Esophagus squamous epithelium (tissue), 4 donors: ENCODE data around the gene ABCC2.

Experiments
- POLR2A ChIP-seq, 4 donors: fragments of 450-650 bp; IDR thresholded peaks; one replicate each; pipeline ENCODE4 v1.6.1; 2017; ENCODE audit warnings: antibody characterized with exemption in 4 of 4, mild to moderate bottlenecking in 4 of 4, moderate library complexity in 3 of 4
- TF ChIP-seq, protein P1 (sequence below), 6 experiments: fragments of 450-650 bp in 4 of 6; fragments of 200-600 bp in 2 of 6; sonication (generic) in 2 of 6; IDR thresholded peaks; one replicate each; pipeline ENCODE4 v1.5.1; 2016 to 2019; ENCODE audit warnings: antibody characterized with exemption in 6 of 6, mild to moderate bottlenecking in 4 of 6, moderate library complexity in 4 of 6

DNA sequence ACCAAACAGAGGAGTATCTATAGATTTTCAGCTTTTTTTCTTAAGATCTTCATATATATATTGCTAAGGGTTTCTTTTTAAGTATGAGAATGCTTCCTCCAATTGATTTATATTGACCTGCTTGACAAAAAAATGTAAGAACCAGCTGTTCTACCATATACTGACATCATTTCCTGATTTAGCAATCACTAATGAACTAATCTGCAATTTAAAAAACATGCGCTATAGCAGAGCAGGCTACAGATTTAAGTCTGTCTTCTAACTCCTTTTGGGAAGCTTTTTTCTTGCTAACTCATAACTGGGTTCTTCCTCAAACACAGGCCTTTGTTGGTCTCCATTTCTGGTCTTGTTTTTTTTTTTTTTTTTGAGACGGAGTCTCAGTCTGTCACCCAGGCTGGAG lies 33.2 kb downstream of the ABCC2 start:
- TF ChIP-seq, protein P1, sequence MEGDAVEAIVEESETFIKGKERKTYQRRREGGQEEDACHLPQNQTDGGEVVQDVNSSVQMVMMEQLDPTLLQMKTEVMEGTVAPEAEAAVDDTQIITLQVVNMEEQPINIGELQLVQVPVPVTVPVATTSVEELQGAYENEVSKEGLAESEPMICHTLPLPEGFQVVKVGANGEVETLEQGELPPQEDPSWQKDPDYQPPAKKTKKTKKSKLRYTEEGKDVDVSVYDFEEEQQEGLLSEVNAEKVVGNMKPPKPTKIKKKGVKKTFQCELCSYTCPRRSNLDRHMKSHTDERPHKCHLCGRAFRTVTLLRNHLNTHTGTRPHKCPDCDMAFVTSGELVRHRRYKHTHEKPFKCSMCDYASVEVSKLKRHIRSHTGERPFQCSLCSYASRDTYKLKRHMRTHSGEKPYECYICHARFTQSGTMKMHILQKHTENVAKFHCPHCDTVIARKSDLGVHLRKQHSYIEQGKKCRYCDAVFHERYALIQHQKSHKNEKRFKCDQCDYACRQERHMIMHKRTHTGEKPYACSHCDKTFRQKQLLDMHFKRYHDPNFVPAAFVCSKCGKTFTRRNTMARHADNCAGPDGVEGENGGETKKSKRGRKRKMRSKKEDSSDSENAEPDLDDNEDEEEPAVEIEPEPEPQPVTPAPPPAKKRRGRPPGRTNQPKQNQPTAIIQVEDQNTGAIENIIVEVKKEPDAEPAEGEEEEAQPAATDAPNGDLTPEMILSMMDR (IDR thresholded peaks at IDR 0.05) = no peak
- TF ChIP-seq POLR2A (IDR thresholded peaks at IDR 0.05) = no peak
